GM12878 (cell line): Measurements from ENCODE around the gene UBE3C. TPM values are rescaled to one million over a fixed set of nuclear protein-coding genes. Genes with fewer than 3 reads are reported as not detected.

Experiments used
- ATAC-seq: fragments of 200-7000 bp; cut with Tn5 transposase; 3 replicates; pipeline ENCODE4 v1.9.1; 2020; ENCODE audit warnings: mild to moderate bottlenecking, moderate library complexity
- BruUV-seq: library from RNA; stranded (reverse); fragments of 400-500 nt; replicated peaks from 2 replicates; lab custom pipeline; 2021; lab: Mats Ljungman, UMichigan
- CTCF ChIA-PET: fragments of 300-600 bp; sonication (Branson Sonifier 250); formaldehyde crosslinking; extraction: SDS; loops from one replicate; lab custom pipeline; 2021; ENCODE audit warnings: inconsistent platforms; lab: Yijun Ruan, JAX
- POLR2A ChIA-PET: fragments of 350-600 bp; formaldehyde crosslinking; extraction: SDS; loops from one replicate; lab custom pipeline; 2021; ENCODE audit warnings: inconsistent platforms; lab: Charles Lee
- RAD21 ChIA-PET: fragments of 300-600 bp; sonication (Branson Sonifier 250); formaldehyde crosslinking; loops from one replicate; lab custom pipeline; 2023; ENCODE audit warnings: antibody characterized with exemption; ENCODE audit not compliant: unreplicated experiment; lab: Charles Lee
- SMC1A ChIA-PET: fragments of 300-600 bp; sonication (Branson Sonifier 250); formaldehyde crosslinking; loops from one replicate; lab custom pipeline; 2023; ENCODE audit not compliant: unreplicated experiment, uncharacterized antibody; lab: Charles Lee
- DNase-seq: peaks from one replicate; pipeline ENCODE4 v3.0.0-alpha.2; 2011; ENCODE audit warnings: low read depth, low spot score
- FAIRE-seq: peaks from 3 replicates; lab custom pipeline; 2011; peaks lifted over from hg19 to GRCh38; lab: Jason Lieb, UNC
- H2AFZ ChIP-seq: 2 replicates; pipeline ENCODE4 v1.6.0; 2011; ENCODE audit warnings: low read depth, low read length, control low read depth; ENCODE audit not compliant: control insufficient read depth
- H3K27ac ChIP-seq: 2 replicates; pipeline ENCODE4 v1.5.1; 2011; ENCODE audit warnings: control low read depth; ENCODE audit not compliant: control insufficient read depth, insufficient read depth
- H3K27me3 ChIP-seq, 2 experiments: replicated peaks in 1 of 2; 2 replicates each; pipeline versions ENCODE4 v1.6.0 to v1.6.1; 2011; ENCODE audit warnings: low read length in 1 of 2; ENCODE audit not compliant: control insufficient read depth in 2 of 2, insufficient read depth in 2 of 2
- H3K36me3 ChIP-seq, 2 experiments: 2 replicates each; pipeline ENCODE4 v1.5.1; 2011; ENCODE audit warnings: low read length in 1 of 2; ENCODE audit not compliant: control insufficient read depth in 2 of 2, insufficient read depth in 2 of 2
- H3K4me1 ChIP-seq: 2 replicates; pipeline ENCODE4 v1.6.1; 2011; ENCODE audit warnings: mild to moderate bottlenecking, low read length, moderate library complexity, mixed read lengths; ENCODE audit not compliant: control insufficient read depth, insufficient read depth
- H3K4me2 ChIP-seq: 2 replicates; pipeline ENCODE4 v1.6.0; 2011; ENCODE audit warnings: control low read depth; ENCODE audit not compliant: control insufficient read depth, insufficient read depth
- H3K4me3 ChIP-seq: fragments of 200-600 bp; sonication (generic); 2 replicates; pipeline ENCODE4 v1.5.1; 2016
- H3K79me2 ChIP-seq: 2 replicates; pipeline ENCODE4 v1.6.0; 2011; ENCODE audit warnings: low read length; ENCODE audit not compliant: control insufficient read depth, insufficient read depth
- H3K9ac ChIP-seq: 2 replicates; pipeline ENCODE4 v1.8.0; 2011; ENCODE audit warnings: low read length, control low read depth, mixed read lengths; ENCODE audit not compliant: control insufficient read depth, insufficient read depth
- H3K9me3 ChIP-seq: replicated peaks from 3 replicates; pipeline ENCODE4 v1.5.1; 2011; ENCODE audit warnings: mild to moderate bottlenecking, low read length; ENCODE audit not compliant: control insufficient read depth, insufficient read depth
- H4K20me1 ChIP-seq: 2 replicates; pipeline ENCODE4 v1.6.0; 2011; ENCODE audit not compliant: control insufficient read depth, insufficient read depth
- CEBPB ChIP-seq, 2 experiments: fragments of 150-350 bp in 1 of 2; IDR thresholded peaks; 2 replicates each; pipeline ENCODE4 v1.6.1; 2012 to 2014; ENCODE audit warnings: low read depth in 2 of 2, low read length in 2 of 2, borderline replicate concordance in 1 of 2, inconsistent platforms in 1 of 2
- E2F8 ChIP-seq: fragments of 450-650 bp; IDR thresholded peaks from 2 replicates; pipeline ENCODE4 v1.6.1; 2018; ENCODE audit warnings: mild to moderate bottlenecking, low read depth, moderate library complexity; ENCODE audit not compliant: partially characterized antibody
- ESRRA ChIP-seq: IDR thresholded peaks from 2 replicates; pipeline ENCODE4 v1.6.1; 2012; ENCODE audit warnings: mild to moderate bottlenecking, low read length, improper control_type of control experiment
- EZH2 ChIP-seq: IDR thresholded peaks from 2 replicates; pipeline ENCODE4 v1.6.1; 2012; ENCODE audit warnings: low read depth, mild to moderate bottlenecking, control low read depth, inconsistent platforms, low read length, borderline replicate concordance; ENCODE audit not compliant: control insufficient read depth
- GABPA ChIP-seq: IDR thresholded peaks from 2 replicates; pipeline ENCODE4 v1.6.1; 2014; ENCODE audit warnings: antibody characterized with exemption, low read depth, mild to moderate bottlenecking, inconsistent platforms
- LARP7 ChIP-seq: fragments of 450-650 bp; IDR thresholded peaks from 2 replicates; pipeline ENCODE4 v1.6.1; 2017; ENCODE audit warnings: mild to moderate bottlenecking
- PRDM15 ChIP-seq: fragments of 450-650 bp; formaldehyde crosslinking; IDR thresholded peaks from 2 replicates; pipeline ENCODE4 v1.4.0; 2020; ENCODE audit warnings: mild to moderate bottlenecking, moderate library complexity
- RELB ChIP-seq: fragments of 450-650 bp; IDR thresholded peaks from 2 replicates; pipeline ENCODE4 v1.6.1; 2017; ENCODE audit warnings: low read depth, mild to moderate bottlenecking, moderate library complexity
- SREBF1 ChIP-seq: IDR thresholded peaks from 2 replicates; pipeline ENCODE4 v1.6.1; 2012; ENCODE audit warnings: mild to moderate bottlenecking, low read length
- YBX1 ChIP-seq: fragments of 450-650 bp; IDR thresholded peaks from 2 replicates; pipeline ENCODE4 v1.6.1; 2016; ENCODE audit warnings: antibody characterized with exemption
- ZBTB33 ChIP-seq: fragments of 450-650 bp; IDR thresholded peaks from 2 replicates; pipeline ENCODE4 v1.6.1; 2017; ENCODE audit warnings: mild to moderate bottlenecking
- WGBS: methylation state at CpG from one replicate; pipeline ENCODE4 v1.1.6; 2016; ENCODE audit warnings: low lambda C conversion rate; ENCODE audit not compliant: insufficient replicate concordance, insufficient coverage; ENCODE audit errors: missing lambda C conversion rate; 5-methylcytosine and 5-hydroxymethylcytosine counted together
- in situ Hi-C: fragments of 300-500 bp; cut with MboI; formaldehyde crosslinking; loops from 9 replicates; pipeline ENCODE4 v1.14.3; 2018; ENCODE audit warnings: mixed read lengths
- intact Hi-C: fragments of 100-400 bp; cut with micrococcal nuclease; formaldehyde crosslinking; loops from one replicate; pipeline ENCODE4 v1.14.2; 2022; ENCODE audit not compliant: unreplicated experiment
- polyA plus RNA-seq, 11 experiments: library from polyadenylated mRNA; depleted of rRNA in 4 of 11; unstranded in 6 of 11; stranded (reverse) in 5 of 11; fragments of >200 nt; fragmentation: Nextera tagmentation in 4 of 11; fragmentation: Illumina TruSeq in 1 of 11; extraction: Ambion mirVana in 4 of 11; extraction: Trizol in 1 of 11; gene quantifications; 1 replicate in 1 of 11; 2 replicates in 10 of 11; pipeline versions ENCODE4 v1.2.1 to v1.2.3, GENCODE V29; 2011 to 2016; ENCODE audit warnings: inconsistent platforms in 2 of 11, missing spikeins in 2 of 11, low read depth in 1 of 11
- total RNA-seq, 4 experiments: library from RNA; depleted of rRNA in 3 of 4; stranded (reverse); fragments of >200 nt in 3 of 4; fragmentation: Illumina TruSeq in 1 of 4; extraction: Trizol in 1 of 4; gene quantifications; 2 replicates each; pipeline versions ENCODE4 v1.2.1 to v1.2.3, GENCODE V29; 2013 to 2021

UBE3C gene
- total and polyA plus RNA-seq, 10 of the 15 experiments (the other 5 are each of a cell fraction or from before 2014, with no cell fraction given), result 7.9 to 65.9 (median 45.2) TPM

GRCh38 chr7:157124690-157125089, 14.0 kb upstream of the UBE3C start (continued):
- TF ChIP-seq PRDM15 (CRISPR knock-in tag), result no peak
- no peak for TF ChIP-seq ESRRA
- TF ChIP-seq RELB, result no peak
- TF ChIP-seq, all 136 proteins: peak for 0

- H4K20me1 ChIP-seq, result no peaks in the 10 kb centered on the region
- no peaks in the 10 kb centered on the region for H3K9me3 ChIP-seq
- no peak overlapping the region for H3K4me3 ChIP-seq
- ATAC-seq, result no peak; the same call in 2 of the 3 replicates
- no peaks in the 10 kb centered on the region for H3K36me3 ChIP-seq
- POLR2A ChIA-PET, result no interaction called here
- no TSS peak for BruUV-seq
- H3K79me2 ChIP-seq, result no peaks in the 10 kb centered on the region
- no peak for FAIRE-seq
- H3K4me1 ChIP-seq, result no peaks in the 10 kb centered on the region
- no peak for DNase-seq
- H2AFZ ChIP-seq, result no peak overlapping the region
- no peaks in the 10 kb centered on the region; a peak in 1 of 4 replicates for H3K27me3 ChIP-seq
- intact Hi-C loops, result no loop called here
- H3K27ac ChIP-seq, result no peak overlapping the region
- in situ Hi-C loops, result no loop called here
- RAD21 ChIA-PET, result no interaction called here
- WGBS, result 30% methylated on average over 26 of the region's 26 CpGs
- CTCF ChIA-PET, result no interaction called here
- no peak overlapping the region for H3K9ac ChIP-seq
- no peak overlapping the region for H3K4me2 ChIP-seq
- SMC1A ChIA-PET, result no interaction called here
- TF ChIP-seq ZBTB33, result no peak
- no peak for TF ChIP-seq SREBF1
- TF ChIP-seq CEBPB (IDR thresholded peaks at IDR 0.05; ENCODE audit: borderline replicate concordance in 1 of 2, low read depth in 2 of 2, low read length in 2 of 2), result no peak
- no peak for TF ChIP-seq LARP7
- no peak for TF ChIP-seq GABPA
- no peak for TF ChIP-seq YBX1
- TF ChIP-seq EZH2, result no peak
- TF ChIP-seq E2F8, result no peak
These were observed 13.1 kb upstream of the UBE3C start for GRCh38 chr7:157125376-157126223.
